ENCODE measurements around the gene RNF32. TPM values are rescaled to one million over a fixed set of nuclear protein-coding genes. Genes with fewer than 3 reads are reported as not detected.

Gene RNF32
- total RNA-seq, 2 donors from 2014 or later = 0.79 TPM; not detected in 1

- Histone ChIP-seq H3K27ac (no peak overlapping the region), H3K9me3 (no peaks in the 10 kb centered on the region), H3K4me1 (peaks cover 0 to 17% of the 10 kb centered on the region in 2 donors), H3K4me3 (no peak overlapping the region), H3K27me3 (no peaks in the 10 kb centered on the region), H3K36me3 (no peaks in the 10 kb centered on the region)
- TF ChIP-seq CTCF (IDR thresholded peaks at IDR 0.05) = no peak
- no peak for DNase-seq (ENCODE audit: low spot score)
Measured at GRCh38 chr7:156703209-156703608, 62.6 kb downstream of the RNF32 start.

GRCh38 chr7:156703773-156704482 lies 63.4 kb downstream of the RNF32 start:
- H3K4me3 ChIP-seq = no peak overlapping the region
- H3K27ac ChIP-seq = no peak overlapping the region
- H3K27me3 ChIP-seq = no peaks in the 10 kb centered on the region
- TF ChIP-seq CTCF (IDR thresholded peaks at IDR 0.05) = no peak
- peaks cover under 1% of the 10 kb centered on the region for H3K36me3 ChIP-seq
- H3K4me1 ChIP-seq = peaks cover 0 to 17% of the 10 kb centered on the region in 2 donors
- peaks cover 4 to 5% of the 10 kb centered on the region in 2 donors for H3K9me3 ChIP-seq
- DNase-seq (ENCODE audit: low spot score) = no peak

GRCh38 chr7:156722043-156722826 lies 81.7 kb downstream of the RNF32 start:
- no peak for DNase-seq (ENCODE audit: low spot score)
- Histone ChIP-seq H3K27me3 (no peaks in the 10 kb centered on the region), H3K36me3 (no peaks in the 10 kb centered on the region), H3K4me1 (no peaks in the 10 kb centered on the region), H3K9me3 (no peaks in the 10 kb centered on the region), H3K4me3 (no peak overlapping the region), H3K27ac (no peak overlapping the region)
- no peak for TF ChIP-seq CTCF (IDR thresholded peaks at IDR 0.05)

- no peak for DNase-seq (ENCODE audit: low spot score)
- H3K27ac ChIP-seq = no peak overlapping the region
- H3K4me1 ChIP-seq = no peaks in the 10 kb centered on the region
- H3K4me3 ChIP-seq = no peak overlapping the region
- no peaks in the 10 kb centered on the region for H3K36me3 ChIP-seq
- no peak for TF ChIP-seq CTCF (IDR thresholded peaks at IDR 0.05)
- H3K27me3 ChIP-seq = no peaks in the 10 kb centered on the region
- H3K9me3 ChIP-seq = no peaks in the 10 kb centered on the region
Measured at GRCh38 chr7:156725073-156725472, 84.5 kb downstream of the RNF32 start.

GRCh38 chr7:156725936-156726335 lies 85.4 kb downstream of the RNF32 start:
- TF ChIP-seq CTCF (IDR thresholded peaks at IDR 0.05) = no peak
- Histone ChIP-seq H3K27ac (no peak overlapping the region), H3K9me3 (no peaks in the 10 kb centered on the region), H3K36me3 (no peaks in the 10 kb centered on the region), H3K4me1 (no peaks in the 10 kb centered on the region), H3K27me3 (no peaks in the 10 kb centered on the region), H3K4me3 (no peak overlapping the region)
- DNase-seq (ENCODE audit: low spot score) = no peak
